A673 (cell line): ENCODE results near the gene MYO19.

ENCODE experiments used
- CTCF ChIP-seq: fragments of 300-800, 200-600 bp; sonication (generic); conservative IDR thresholded peaks from 2 replicates; pipeline ENCODE4 v1.5.1; 2017; ENCODE audit warnings: low read depth, mild to moderate bottlenecking, antibody characterized with exemption, low read length, moderate library complexity, mixed read lengths
- EZH2 ChIP-seq: fragments of 200-600 bp; sonication (generic); IDR thresholded peaks from 2 replicates; pipeline ENCODE4 v1.6.1; 2017; ENCODE audit warnings: borderline replicate concordance, low read depth, mild to moderate bottlenecking, mixed read lengths, antibody characterized with exemption, low read length; ENCODE audit not compliant: poor library complexity, severe bottlenecking

GRCh38 chr17:36534840-36535668 is at the start of gene MYO19, which contains the start of gene PIGW:
- no peak for TF ChIP-seq EZH2
- no peak for TF ChIP-seq CTCF
